CD4-positive, alpha-beta memory T cell (primary cell): ENCODE data around the gene FZR1. TPM values are rescaled to one million over a fixed set of nuclear protein-coding genes. Genes with fewer than 3 reads are reported as not detected.

Source experiments
- CTCF ChIA-PET: fragments of 350-600 bp; sonication (Branson Sonifier 250); formaldehyde crosslinking; loops from one replicate; lab custom pipeline; 2021; ENCODE audit warnings: inconsistent platforms; ENCODE audit not compliant: partially characterized antibody; lab: Charles Lee
- POLR2A ChIA-PET: fragments of 350-600 bp; sonication (Branson Sonifier 250); formaldehyde crosslinking; loops from one replicate; lab custom pipeline; 2021; ENCODE audit not compliant: partially characterized antibody; lab: Charles Lee
- DNase-seq, 5 donors: peaks; one replicate each; pipeline versions ENCODE4 v3.0.0 to v3.0.0-alpha.2; 2020 to 2022; ENCODE audit warnings: mixed read lengths in 1 of 5
- H3K27ac ChIP-seq: one replicate; pipeline ENCODE4 v1.7.0; 2013; ENCODE audit warnings: low read depth, low read length
- H3K27me3 ChIP-seq: 2 replicates; pipeline ENCODE4 v1.7.0; 2013; ENCODE audit warnings: mild to moderate bottlenecking, low read length, moderate library complexity; ENCODE audit not compliant: insufficient read depth
- H3K36me3 ChIP-seq: 2 replicates; pipeline ENCODE4 v1.7.0; 2013; ENCODE audit warnings: mild to moderate bottlenecking, low read length, moderate library complexity; ENCODE audit not compliant: insufficient read depth
- H3K4me1 ChIP-seq: 2 replicates; pipeline ENCODE4 v1.7.0; 2013; ENCODE audit warnings: mild to moderate bottlenecking, low read length, moderate library complexity; ENCODE audit not compliant: insufficient read depth
- H3K4me3 ChIP-seq, 2 donors: one replicate each; pipeline ENCODE4 v1.7.0; 2013; ENCODE audit warnings: low read length in 2 of 2, mild to moderate bottlenecking in 1 of 2
- H3K9me3 ChIP-seq, 2 donors: one replicate each; pipeline ENCODE4 v1.7.0; 2013; ENCODE audit warnings: low read length in 2 of 2, control low read depth in 1 of 2; ENCODE audit not compliant: control insufficient read depth in 1 of 2
- H3K27ac Mint-ChIP-seq, 7 donors: one replicate each; pipeline ENCODE4 v1.8.0; 2020 to 2021; ENCODE audit warnings: mixed read lengths in 7 of 7, mild to moderate bottlenecking in 6 of 7, inconsistent platforms in 3 of 7, moderate library complexity in 3 of 7
- H3K27me3 Mint-ChIP-seq, 2 donors: one replicate each; pipeline ENCODE4 v1.8.0; 2020 to 2021; ENCODE audit warnings: mixed read lengths in 2 of 2
- H3K36me3 Mint-ChIP-seq, 2 donors: one replicate each; pipeline ENCODE4 v1.8.0; 2020 to 2021; ENCODE audit warnings: mixed read lengths in 2 of 2, inconsistent platforms in 1 of 2, mild to moderate bottlenecking in 1 of 2
- H3K4me1 Mint-ChIP-seq, 4 donors: one replicate each; pipeline ENCODE4 v1.8.0; 2020 to 2021; ENCODE audit warnings: mixed read lengths in 4 of 4, mild to moderate bottlenecking in 1 of 4
- H3K4me3 Mint-ChIP-seq, 8 donors: one replicate each; pipeline ENCODE4 v1.8.0; 2020 to 2021; ENCODE audit warnings: mixed read lengths in 8 of 8, mild to moderate bottlenecking in 7 of 8, moderate library complexity in 6 of 8, inconsistent platforms in 3 of 8
- H3K9me3 Mint-ChIP-seq, 8 donors: one replicate each; pipeline ENCODE4 v1.8.0; 2020 to 2021; ENCODE audit warnings: mixed read lengths in 8 of 8, mild to moderate bottlenecking in 5 of 8, inconsistent platforms in 3 of 8, moderate library complexity in 1 of 8
- intact Hi-C: fragments of 100-400 bp; cut with micrococcal nuclease; formaldehyde crosslinking; loops from one replicate; pipeline ENCODE4 v1.15.1; 2023
- polyA plus RNA-seq, 2 donors: library from polyadenylated mRNA; unstranded; fragments of 300-500 nt; fragmentation: Illumina TruSeq; gene quantifications; one replicate each; pipeline ENCODE4 v1.2.3, GENCODE V29; 2021
- total RNA-seq, 2 experiments: library from RNA; stranded (reverse); gene quantifications; one replicate each; pipeline ENCODE4 v1.2.3, GENCODE V29; 2021

The FZR1 gene
- total and polyA plus RNA-seq, 4 experiments from 2014 or later, result 7.1 to 73.7 (median 44.7) TPM

DNA sequence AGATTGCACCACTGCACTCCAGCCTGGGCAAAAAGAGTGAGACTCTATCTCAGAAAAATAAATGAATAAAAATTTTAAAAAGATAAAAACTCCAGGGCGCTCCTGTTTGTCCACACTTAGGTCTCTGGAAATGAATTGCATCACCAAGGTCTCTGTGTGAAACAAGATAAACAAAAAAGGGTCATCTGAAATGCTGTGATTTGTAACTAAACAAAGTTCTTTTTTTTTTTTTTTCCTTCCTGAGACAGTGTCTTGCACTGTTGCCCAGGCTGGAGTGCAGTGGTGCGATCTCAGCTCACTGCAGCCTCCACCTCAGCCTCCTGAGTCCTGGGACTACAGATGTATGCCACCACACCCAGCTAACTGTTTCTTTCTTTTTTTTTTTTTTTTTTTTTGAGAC, 11.5 kb downstream of the FZR1 start:
- POLR2A ChIA-PET, result interaction anchor here (1.1 kb wide), 1 partner anchor 179 kb away, joined by 6 read pairs; no protein-coding TSS in a partner anchor
- H3K4me3 Mint-ChIP-seq, result no peak overlapping the region
- intact Hi-C loops, result no loop called here
- no peaks in the 10 kb centered on the region for H3K27me3 Mint-ChIP-seq
- H3K9me3 Mint-ChIP-seq, result no peaks in the 10 kb centered on the region
- CTCF ChIA-PET, result interaction anchor here (2.0 kb wide), 1 partner anchor 32 kb away, joined by 6 read pairs; no protein-coding TSS in a partner anchor
- no peaks in the 10 kb centered on the region for H3K9me3 ChIP-seq
- H3K27me3 ChIP-seq, result no peaks in the 10 kb centered on the region
- peaks cover 15% of the 10 kb centered on the region for H3K4me1 ChIP-seq
- H3K27ac Mint-ChIP-seq, result peak overlapping the region in 2 of 7 donors; percentile 64 to 87
- peaks cover 5% of the 10 kb centered on the region for H3K36me3 ChIP-seq
- no peak overlapping the region for H3K27ac ChIP-seq
- H3K4me1 Mint-ChIP-seq, result peaks cover 19 to 60% (median 31%) of the 10 kb centered on the region in 4 donors
- H3K36me3 Mint-ChIP-seq, result peaks cover 5 to 16% of the 10 kb centered on the region in 2 donors
- no peak for DNase-seq
- no peak overlapping the region for H3K4me3 ChIP-seq

DNA sequence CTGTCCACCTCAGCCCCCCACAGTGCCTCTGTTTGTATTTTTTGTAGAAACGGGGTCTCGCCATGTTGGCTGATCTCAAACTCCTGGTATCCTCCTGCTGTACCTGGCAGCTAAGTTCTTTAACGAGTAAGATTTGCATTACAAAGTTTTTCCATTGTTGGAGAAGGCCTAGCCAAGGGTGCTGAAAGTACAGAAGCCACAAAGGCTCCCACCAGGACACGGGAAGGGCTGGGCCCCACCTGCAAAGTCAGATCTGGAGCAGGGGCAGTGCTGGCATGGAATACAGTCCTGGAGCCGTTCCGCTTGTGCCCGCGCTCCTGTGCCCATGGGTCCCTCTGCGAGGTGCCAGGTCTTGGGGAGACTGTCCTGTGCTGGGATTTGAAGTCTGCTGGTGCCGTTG, 12.1 kb downstream of the FZR1 start:
- intact Hi-C loops, result no loop called here
- DNase-seq, result no peak
- H3K4me3 ChIP-seq, result no peak overlapping the region
- H3K4me1 ChIP-seq, result peaks cover 15% of the 10 kb centered on the region
- ChIA-PET POLR2A (interaction anchor here (1.1 kb wide), 1 partner anchor 180 kb away, joined by 6 read pairs; no protein-coding TSS in a partner anchor), CTCF (no interaction called here)
- Mint-ChIP-seq H3K27me3 (no peaks in the 10 kb centered on the region), H3K27ac (peak overlapping the region in 5 of 7 donors; percentile 18 to 76 (median 68)), H3K36me3 (peaks cover 5 to 16% of the 10 kb centered on the region in 2 donors), H3K4me1 (peaks cover 19 to 58% (median 31%) of the 10 kb centered on the region in 4 donors), H3K4me3 (no peak overlapping the region), H3K9me3 (no peaks in the 10 kb centered on the region)
- H3K27ac ChIP-seq, result no peak overlapping the region
- no peaks in the 10 kb centered on the region for H3K9me3 ChIP-seq
- peaks cover 7% of the 10 kb centered on the region for H3K36me3 ChIP-seq
- no peaks in the 10 kb centered on the region for H3K27me3 ChIP-seq

DNA sequence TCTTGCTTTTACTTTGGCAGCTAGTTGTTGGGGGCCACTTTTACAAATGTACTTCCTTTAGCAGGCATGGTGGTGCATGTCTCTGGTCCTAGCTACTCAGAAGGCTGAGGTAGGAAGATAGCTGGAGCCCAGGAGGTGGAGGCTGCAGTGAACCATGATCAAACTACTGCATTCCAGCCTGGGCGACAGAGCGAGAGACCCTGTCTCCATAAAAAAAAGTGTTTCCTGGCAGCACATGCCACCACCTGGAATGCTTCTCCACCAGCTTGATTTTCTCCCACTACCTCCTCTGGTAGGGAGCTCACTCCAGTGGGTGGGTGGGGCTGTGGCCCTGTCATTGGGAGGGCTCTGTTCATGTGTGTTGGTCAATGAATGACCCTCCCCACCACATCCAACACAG, 12.5 kb downstream of the FZR1 start:
- Histone ChIP-seq H3K27me3 (no peaks in the 10 kb centered on the region), H3K9me3 (no peaks in the 10 kb centered on the region), H3K4me3 (no peak overlapping the region), H3K36me3 (peaks cover 11% of the 10 kb centered on the region), H3K4me1 (peaks cover 15% of the 10 kb centered on the region), H3K27ac (no peak overlapping the region)
- no peaks in the 10 kb centered on the region for H3K27me3 Mint-ChIP-seq
- peaks cover 18 to 54% (median 28%) of the 10 kb centered on the region in 4 donors for H3K4me1 Mint-ChIP-seq
- POLR2A ChIA-PET, result no interaction called here
- peak overlapping the region in 3 of 7 donors; percentile 18 to 76 (median 68) for H3K27ac Mint-ChIP-seq
- CTCF ChIA-PET, result no interaction called here
- H3K36me3 Mint-ChIP-seq, result peaks cover 5 to 16% of the 10 kb centered on the region in 2 donors
- intact Hi-C loops, result no loop called here
- H3K4me3 Mint-ChIP-seq, result no peak overlapping the region
- DNase-seq, result no peak
- H3K9me3 Mint-ChIP-seq, result no peaks in the 10 kb centered on the region

DNA sequence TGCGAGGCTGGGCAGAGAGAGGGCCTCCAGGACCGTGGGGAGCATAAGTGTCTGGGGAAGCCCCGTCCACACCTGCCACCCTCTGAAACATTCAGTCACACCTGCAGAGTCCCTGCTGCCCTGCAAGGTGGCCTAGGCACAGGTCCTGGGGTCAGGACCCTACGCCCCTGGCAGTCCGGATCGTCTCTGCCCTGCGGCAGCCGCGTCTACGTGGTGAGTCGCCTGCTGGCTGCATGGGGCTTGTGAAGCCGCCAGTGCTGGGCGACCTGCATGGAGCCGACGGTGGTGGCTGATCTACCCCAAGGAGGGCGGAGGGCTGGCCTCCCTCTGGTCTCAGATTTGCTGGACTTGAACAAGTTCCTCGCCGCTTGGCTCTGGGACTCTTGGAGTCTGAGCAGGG, 13.0 kb downstream of the FZR1 start:
- intact Hi-C loops, result no loop called here
- Histone ChIP-seq H3K4me1 (peaks cover 15% of the 10 kb centered on the region), H3K27ac (no peak overlapping the region), H3K36me3 (peaks cover 16% of the 10 kb centered on the region), H3K4me3 (no peak overlapping the region), H3K9me3 (no peaks in the 10 kb centered on the region), H3K27me3 (no peaks in the 10 kb centered on the region)
- H3K27me3 Mint-ChIP-seq, result no peaks in the 10 kb centered on the region
- H3K4me1 Mint-ChIP-seq, result peaks cover 17 to 49% (median 25%) of the 10 kb centered on the region in 4 donors
- no peaks in the 10 kb centered on the region for H3K9me3 Mint-ChIP-seq
- ChIA-PET CTCF (no interaction called here), POLR2A (no interaction called here)
- DNase-seq, result no peak
- no peak overlapping the region for H3K4me3 Mint-ChIP-seq
- peaks cover 8 to 19% of the 10 kb centered on the region in 2 donors for H3K36me3 Mint-ChIP-seq
- H3K27ac Mint-ChIP-seq, result no peak overlapping the region

DNA sequence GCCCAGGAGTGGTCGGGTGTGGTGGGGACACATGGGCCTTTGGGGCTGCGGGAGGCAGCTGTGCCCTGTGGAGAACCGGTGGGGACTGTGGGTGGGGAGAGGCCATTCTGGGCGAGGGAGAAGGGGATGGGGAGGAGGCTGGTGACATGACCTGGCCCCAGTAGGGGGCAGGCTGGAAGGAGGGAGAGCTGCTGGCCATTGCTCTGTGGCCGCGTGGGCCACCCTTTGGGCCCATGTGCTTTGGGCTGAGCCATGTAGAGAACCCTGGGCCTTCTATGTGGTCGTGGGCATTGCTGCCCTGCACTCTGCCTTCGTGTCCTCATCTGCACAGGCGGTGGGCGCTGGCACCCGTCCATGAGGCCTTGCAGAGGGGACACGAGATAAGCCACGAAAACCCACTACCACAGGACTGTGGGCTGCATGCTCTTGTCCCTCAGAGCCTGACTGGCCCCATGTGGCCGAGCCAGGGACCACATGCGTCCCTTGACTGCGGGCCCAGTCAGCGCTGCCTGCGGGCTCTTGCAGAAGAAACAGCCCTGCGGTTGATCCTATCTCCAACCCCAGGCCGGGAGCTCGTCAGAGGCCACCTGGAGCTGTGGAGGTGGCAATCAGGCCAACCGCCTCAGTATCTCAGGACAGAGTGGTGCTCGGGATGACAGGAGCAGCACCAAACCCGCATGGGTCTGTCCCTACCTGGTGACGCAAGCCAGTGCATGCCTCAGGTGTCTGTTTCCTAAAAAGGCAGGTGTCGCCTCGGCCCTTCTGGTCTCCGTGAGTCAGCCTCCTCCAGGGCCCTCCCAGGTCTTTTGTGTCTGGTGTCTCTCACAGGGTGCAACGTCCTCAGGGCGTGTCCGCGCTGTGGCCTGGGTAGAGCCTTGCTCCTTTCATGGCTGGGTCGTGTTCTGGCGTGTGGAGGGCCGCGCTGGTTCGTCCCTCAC, 14.3 kb downstream of the FZR1 start:
- no peak for DNase-seq
- peaks cover 8 to 26% of the 10 kb centered on the region in 2 donors for H3K36me3 Mint-ChIP-seq
- CTCF ChIA-PET, result no interaction called here
- Histone ChIP-seq H3K4me3 (no peak overlapping the region), H3K9me3 (no peaks in the 10 kb centered on the region), H3K27ac (no peak overlapping the region), H3K36me3 (peaks cover 23% of the 10 kb centered on the region), H3K27me3 (no peaks in the 10 kb centered on the region), H3K4me1 (peaks cover 15% of the 10 kb centered on the region)
- peaks cover 13 to 39% (median 18%) of the 10 kb centered on the region in 4 donors for H3K4me1 Mint-ChIP-seq
- no peaks in the 10 kb centered on the region for H3K27me3 Mint-ChIP-seq
- no peak overlapping the region for H3K4me3 Mint-ChIP-seq
- no peaks in the 10 kb centered on the region for H3K9me3 Mint-ChIP-seq
- intact Hi-C loops, result no loop called here
- POLR2A ChIA-PET, result interaction anchor here (0.6 kb wide), 1 partner anchor 17 kb away, joined by 3 read pairs; no protein-coding TSS in a partner anchor
- peak overlapping the region in 4 of 7 donors; percentile 13 to 77 (median 46) for H3K27ac Mint-ChIP-seq

DNA sequence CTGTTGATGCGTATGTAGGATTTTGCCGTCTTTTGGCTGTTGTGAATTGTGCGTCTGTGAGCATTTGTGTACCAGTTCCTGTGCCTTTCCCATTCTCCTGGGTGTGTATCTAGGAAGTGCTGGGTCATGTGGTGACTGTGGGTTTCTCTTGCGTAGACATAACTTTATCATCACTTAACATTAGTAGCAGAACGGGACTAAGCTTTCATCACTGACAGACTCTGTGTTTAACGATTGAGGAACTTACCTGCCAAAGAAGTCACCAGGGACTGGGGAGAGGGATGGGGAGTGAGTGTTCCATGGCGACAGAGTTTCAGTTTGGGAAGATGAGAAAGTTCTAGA, 15.0 kb downstream of the FZR1 start:
- H3K4me1 Mint-ChIP-seq, result peaks cover 11 to 32% (median 13%) of the 10 kb centered on the region in 4 donors
- Histone ChIP-seq H3K27me3 (no peaks in the 10 kb centered on the region), H3K9me3 (no peaks in the 10 kb centered on the region), H3K4me3 (no peak overlapping the region), H3K27ac (no peak overlapping the region), H3K4me1 (peaks cover 11% of the 10 kb centered on the region), H3K36me3 (peaks cover 25% of the 10 kb centered on the region)
- H3K27me3 Mint-ChIP-seq, result no peaks in the 10 kb centered on the region
- H3K27ac Mint-ChIP-seq, result peak overlapping the region in 4 of 7 donors; percentile 13 to 77 (median 61)
- peaks cover 8 to 26% of the 10 kb centered on the region in 2 donors for H3K36me3 Mint-ChIP-seq
- intact Hi-C loops, result no loop called here
- CTCF ChIA-PET, result interaction anchor here (1.3 kb wide), 1 partner anchor 45 kb away, joined by 3 read pairs; no protein-coding TSS in a partner anchor
- POLR2A ChIA-PET, result no interaction called here
- no peak for DNase-seq
- H3K9me3 Mint-ChIP-seq, result no peaks in the 10 kb centered on the region
- H3K4me3 Mint-ChIP-seq, result no peak overlapping the region
